Measurements from ENCODE around the gene MED15. TPM values are rescaled to one million over a fixed set of nuclear protein-coding genes. Genes with fewer than 3 reads are reported as not detected.

Gene MED15
- total and polyA plus RNA-seq, 10 of the 15 experiments (the other 5 are each of a cell fraction or from before 2014, with no cell fraction given): 1.4 to 75.2 (median 26.9) TPM

- Histone ChIP-seq H4K20me1 (ENCODE audit: control insufficient read depth, insufficient read depth) (peaks cover 6% of the 10 kb centered on the region; the same call in 1 of the 2 replicates), H3K4me1 (ENCODE audit: control insufficient read depth, insufficient read depth, low read length) (peaks cover 12% of the 10 kb centered on the region), H3K79me2 (ENCODE audit: control insufficient read depth, insufficient read depth, low read length) (peaks cover 21% of the 10 kb centered on the region), H2AFZ (ENCODE audit: control insufficient read depth, low read depth, low read length) (no peak overlapping the region), H3K27me3 (replicated peaks in 1 of 2; ENCODE audit: control insufficient read depth in 2 of 2, insufficient read depth in 2 of 2, low read length in 1 of 2) (no peaks in the 10 kb centered on the region), H3K27ac (ENCODE audit: control insufficient read depth, insufficient read depth) (no peak overlapping the region), H3K4me3 (no peak overlapping the region), H3K4me2 (ENCODE audit: control insufficient read depth, insufficient read depth) (no peak overlapping the region), H3K9me3 (replicated peaks; ENCODE audit: control insufficient read depth, insufficient read depth, low read length) (no peaks in the 10 kb centered on the region), H3K36me3 (ENCODE audit: control insufficient read depth in 2 of 2, insufficient read depth in 2 of 2, low read length in 1 of 2) (peaks cover 11% of the 10 kb centered on the region in 2 experiments), H3K9ac (ENCODE audit: control insufficient read depth, insufficient read depth, low read length) (no peak overlapping the region)
- no TSS peak for BruUV-seq (replicated peaks)
- in situ Hi-C loops (cut with MboI): no loop called here
- no peak for DNase-seq (ENCODE audit: low read depth, low spot score)
- TF ChIP-seq HDAC2 (IDR thresholded peaks at IDR 0.05) (no peak), MLLT1 (IDR thresholded peaks at IDR 0.05) (no peak), SRF (IDR thresholded peaks at IDR 0.05; ENCODE audit: low read depth in 2 of 2, low read length in 2 of 2) (no peak), TBL1XR1 (IDR thresholded peaks at IDR 0.05; ENCODE audit: low read depth, low read length) (no peak)
- ChIA-PET SMC1A (ENCODE audit: uncharacterized antibody, unreplicated experiment) (interaction anchor here (0.7 to 1.5 kb wide), 2 partner anchors 34 to 254 kb away, joined by 3 to 4 read pairs; no protein-coding TSS in a partner anchor), CTCF (interaction anchor here (2.1 kb wide), 1 partner anchor 18 kb away, joined by 8 read pairs; no protein-coding TSS in a partner anchor), RAD21 (ENCODE audit: unreplicated experiment) (no interaction called here), POLR2A (interaction anchor here (0.5 kb wide), 1 partner anchor 11 kb away, joined by 3 read pairs; no protein-coding TSS in a partner anchor)
- 92% methylated on average over 10 of the region's 10 CpGs for WGBS (ENCODE audit: insufficient coverage, insufficient replicate concordance, low lambda C conversion rate, missing lambda C conversion rate)
- intact Hi-C loops (cut with micrococcal nuclease; ENCODE audit: unreplicated experiment): no loop called here
- no peak for FAIRE-seq
- no peak for ATAC-seq
Measured at GRCh38 chr22:20545681-20546521, 38.5 kb downstream of the MED15 start.

All from GM12878 (cell line).